Measurements from ENCODE around the gene HOXB4.

DNA sequence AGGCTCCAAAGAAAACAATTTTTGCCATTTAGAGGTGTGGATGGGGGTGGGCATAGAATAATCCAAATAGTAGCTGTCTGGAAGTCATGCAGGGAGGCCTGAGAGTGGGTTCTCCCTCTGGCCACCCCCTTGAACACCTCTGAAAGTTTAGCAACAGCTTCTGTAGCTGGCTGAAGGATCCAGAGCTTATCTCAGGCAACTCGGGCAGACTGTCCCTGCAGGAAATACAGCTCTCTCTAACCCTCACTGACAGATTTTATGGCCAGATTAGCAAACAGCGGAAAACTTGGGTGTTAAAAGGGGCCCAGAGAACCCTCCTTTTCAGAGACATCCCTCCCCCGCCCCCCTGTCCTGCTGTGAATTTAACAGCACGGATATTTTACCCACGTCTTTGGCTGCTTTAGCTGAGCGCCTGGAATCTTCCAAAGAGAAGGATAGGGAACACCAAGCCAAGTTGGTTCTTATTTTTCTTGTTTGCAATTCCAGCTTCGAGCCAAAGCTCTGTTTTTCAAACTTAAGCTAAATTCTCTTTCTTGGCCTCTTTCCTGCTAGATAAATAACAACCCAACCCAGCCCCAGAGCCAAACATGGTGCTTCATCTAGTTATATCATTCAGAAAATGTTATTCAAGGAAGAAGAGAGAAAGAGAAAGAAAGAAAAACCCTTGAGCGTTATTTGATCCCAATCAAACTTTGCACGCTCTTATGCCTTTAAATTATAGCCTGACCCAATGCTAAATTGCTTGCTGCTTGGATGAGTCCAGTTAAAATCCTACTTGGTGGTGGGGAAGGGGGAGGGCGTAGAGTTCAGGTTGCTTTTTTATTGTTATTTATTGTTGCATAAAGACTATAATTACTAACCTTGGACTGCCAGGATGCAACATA lies 31.0 kb downstream of the HOXB4 start:
- TF ChIP-seq, protein P1, sequence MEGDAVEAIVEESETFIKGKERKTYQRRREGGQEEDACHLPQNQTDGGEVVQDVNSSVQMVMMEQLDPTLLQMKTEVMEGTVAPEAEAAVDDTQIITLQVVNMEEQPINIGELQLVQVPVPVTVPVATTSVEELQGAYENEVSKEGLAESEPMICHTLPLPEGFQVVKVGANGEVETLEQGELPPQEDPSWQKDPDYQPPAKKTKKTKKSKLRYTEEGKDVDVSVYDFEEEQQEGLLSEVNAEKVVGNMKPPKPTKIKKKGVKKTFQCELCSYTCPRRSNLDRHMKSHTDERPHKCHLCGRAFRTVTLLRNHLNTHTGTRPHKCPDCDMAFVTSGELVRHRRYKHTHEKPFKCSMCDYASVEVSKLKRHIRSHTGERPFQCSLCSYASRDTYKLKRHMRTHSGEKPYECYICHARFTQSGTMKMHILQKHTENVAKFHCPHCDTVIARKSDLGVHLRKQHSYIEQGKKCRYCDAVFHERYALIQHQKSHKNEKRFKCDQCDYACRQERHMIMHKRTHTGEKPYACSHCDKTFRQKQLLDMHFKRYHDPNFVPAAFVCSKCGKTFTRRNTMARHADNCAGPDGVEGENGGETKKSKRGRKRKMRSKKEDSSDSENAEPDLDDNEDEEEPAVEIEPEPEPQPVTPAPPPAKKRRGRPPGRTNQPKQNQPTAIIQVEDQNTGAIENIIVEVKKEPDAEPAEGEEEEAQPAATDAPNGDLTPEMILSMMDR (IDR thresholded peaks at IDR 0.05), result no peak
- TF ChIP-seq POLR2A (IDR thresholded peaks at IDR 0.05), result no peak

Data from adrenal gland (tissue), 5 donors.